GM06990 (cell line): ENCODE results near the gene GCK.

Source experiments
- DNase-seq: peaks from one replicate; pipeline ENCODE4 v3.0.0-alpha.2; 2011; ENCODE audit not compliant: insufficient read length; ENCODE audit errors: extremely low read depth
- H3K27me3 ChIP-seq: replicated peaks from 2 replicates; pipeline ENCODE4 v1.6.0; 2011; ENCODE audit warnings: low read length; ENCODE audit not compliant: control insufficient read depth, insufficient read depth
- H3K36me3 ChIP-seq: 2 replicates; pipeline ENCODE4 v1.5.1; 2011; ENCODE audit warnings: low read length; ENCODE audit not compliant: control insufficient read depth, insufficient read depth
- H3K4me3 ChIP-seq: replicated peaks from 2 replicates; pipeline ENCODE4 v1.5.1; 2011; ENCODE audit warnings: low read depth, mild to moderate bottlenecking, control low read depth, low read length
- CTCF ChIP-seq: IDR thresholded peaks from 2 replicates; pipeline ENCODE4 v1.5.1; 2011; ENCODE audit warnings: low read length, control low read depth, mild to moderate bottlenecking, inconsistent platforms; ENCODE audit not compliant: insufficient read depth, poor library complexity, severe bottlenecking

GCK gene

GRCh38 chr7:44103923-44104859 lies 85.0 kb downstream of the GCK start, which contains the start of gene AEBP1:
Gene AEBP1 (plus strand): TSS chr7:44104345. CDS start chr7:44104666, 321 bp downstream.
- Histone ChIP-seq H3K27me3 (peaks cover 4% of the 10 kb centered on the region), H3K36me3 (no peaks in the 10 kb centered on the region), H3K4me3 (no peak within 1 kb of the TSS)
- no peak for DNase-seq
- no peak for TF ChIP-seq CTCF

- no peak for TF ChIP-seq CTCF
- H3K27me3 ChIP-seq = peaks cover 4% of the 10 kb centered on the region
- no peak for DNase-seq
- H3K36me3 ChIP-seq = no peaks in the 10 kb centered on the region
- H3K4me3 ChIP-seq = no peak overlapping the region
Measured at GRCh38 chr7:44103566-44103922, 85.7 kb downstream of the GCK start.

- no peak for TF ChIP-seq CTCF
- DNase-seq = no peak
- H3K4me3 ChIP-seq = no peak overlapping the region
- H3K36me3 ChIP-seq = no peaks in the 10 kb centered on the region
- H3K27me3 ChIP-seq = peaks cover 4% of the 10 kb centered on the region
Measured at GRCh38 chr7:44102846-44103565, 86.2 kb downstream of the GCK start.

- no peak for TF ChIP-seq CTCF
- Histone ChIP-seq H3K4me3 (no peak overlapping the region), H3K27me3 (peaks cover 4% of the 10 kb centered on the region), H3K36me3 (no peaks in the 10 kb centered on the region)
- no peak for DNase-seq
Measured at GRCh38 chr7:44101966-44102845, 87.0 kb downstream of the GCK start.

- no peak overlapping the region for H3K4me3 ChIP-seq
- no peak for DNase-seq
- TF ChIP-seq CTCF = no peak
Measured at GRCh38 chr7:44101303-44101965, 87.8 kb downstream of the GCK start.

More at GRCh38 chr7:44101303-44101965, 87.8 kb downstream of the GCK start:
- Histone ChIP-seq H3K27me3 (peaks cover 4% of the 10 kb centered on the region), H3K36me3 (no peaks in the 10 kb centered on the region)
